ENCODE data around the gene SMAD3. TPM values are rescaled to one million over a fixed set of nuclear protein-coding genes. Genes with fewer than 3 reads are reported as not detected.

SMAD3 gene
- total RNA-seq, 2 donors from 2014 or later, result 33.3 to 60.7 TPM

DNA sequence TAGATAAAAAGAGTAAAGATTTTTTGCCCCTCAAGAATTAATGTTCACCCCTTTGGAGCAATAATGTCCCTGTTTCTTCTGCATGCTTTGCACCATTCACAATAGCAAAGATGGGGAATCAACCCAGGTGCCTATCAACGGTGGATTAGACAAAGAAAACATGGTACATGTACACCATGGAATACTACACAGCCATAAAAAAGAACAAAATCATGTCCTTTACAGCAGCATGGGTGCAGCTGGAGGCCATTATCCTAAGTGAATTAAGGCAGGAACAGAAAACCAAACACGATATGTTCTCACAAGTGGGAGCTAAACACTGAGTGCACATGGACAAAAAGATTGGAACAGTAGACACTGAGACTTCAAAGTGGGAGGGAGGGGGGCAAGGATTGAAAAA, 153.9 kb downstream of the SMAD3 start:
- intact Hi-C loops (cut with DNase I, micrococcal nuclease), result no loop called here
- DNase-seq, result no peak
- ATAC-seq, result no peak

DNA sequence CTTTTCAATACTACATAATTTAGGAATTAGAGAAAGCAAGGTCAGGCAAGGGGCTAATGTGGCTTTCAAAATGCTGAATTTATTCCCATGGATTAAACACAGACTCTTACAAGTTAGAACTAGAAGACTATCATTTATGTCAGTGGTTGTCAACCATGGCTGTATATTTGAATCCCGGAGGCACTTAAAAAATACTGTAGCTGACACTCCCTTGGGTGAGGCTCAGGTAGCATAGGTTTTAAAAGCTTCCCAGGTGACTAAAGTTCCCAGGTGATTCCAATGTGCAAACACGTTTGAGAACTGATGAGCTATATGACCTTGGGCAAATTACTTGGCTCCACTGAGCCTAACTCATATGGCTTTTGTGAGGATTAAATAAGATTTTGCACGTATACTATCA, 159.5 kb downstream of the SMAD3 start:
- peak in 1 of 2 donors; percentile 7 for DNase-seq

DNA sequence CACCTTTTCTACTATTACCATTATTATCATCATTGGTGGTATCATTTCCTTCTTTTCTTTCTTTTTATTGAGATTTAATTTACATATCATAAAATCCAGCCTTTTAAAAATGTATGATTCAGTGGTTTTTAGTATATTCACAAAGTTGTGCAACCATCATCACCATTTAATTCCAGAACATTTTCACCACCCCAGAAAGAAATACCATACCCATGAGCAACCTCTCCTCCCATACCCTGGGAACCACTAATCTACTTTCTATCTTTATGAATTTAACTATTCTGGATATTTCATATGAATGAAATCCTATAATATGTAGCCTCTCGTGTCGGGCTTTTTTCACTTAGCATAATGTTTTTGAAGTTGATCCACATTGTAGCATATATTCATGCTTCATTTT, 159.9 kb downstream of the SMAD3 start:
- peak; percentile 17 for ATAC-seq

More for the DNA sequence above, 159.5 kb downstream of the SMAD3 start:
- intact Hi-C loops (cut with DNase I, micrococcal nuclease), result no loop called here
- peak; percentile 96 for ATAC-seq

DNA sequence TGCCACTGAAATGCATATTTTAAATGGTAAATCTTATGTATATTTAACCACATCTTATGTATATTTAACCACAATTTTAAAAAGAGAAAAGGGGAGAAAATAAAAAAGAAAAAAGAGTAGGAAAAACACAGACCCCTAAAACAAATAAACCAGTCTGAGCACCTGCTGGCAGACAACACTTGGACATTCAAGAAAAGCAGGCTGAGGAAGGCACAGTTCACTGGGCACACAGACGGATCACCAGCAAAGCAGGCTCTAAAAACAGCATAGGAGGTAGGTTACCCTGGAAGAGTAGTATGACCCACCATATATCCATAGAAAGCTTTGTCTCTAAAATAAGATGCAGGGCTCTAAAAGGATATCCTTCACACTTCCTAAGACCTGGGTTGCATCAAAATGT, 162.0 kb downstream of the SMAD3 start:
- DNase-seq (no peak), ATAC-seq (no peak)
- intact Hi-C loops (cut with DNase I, micrococcal nuclease), result no loop called here

More for the DNA sequence above, 159.9 kb downstream of the SMAD3 start:
- DNase-seq, result no peak
- intact Hi-C loops (cut with DNase I, micrococcal nuclease), result no loop called here

DNA sequence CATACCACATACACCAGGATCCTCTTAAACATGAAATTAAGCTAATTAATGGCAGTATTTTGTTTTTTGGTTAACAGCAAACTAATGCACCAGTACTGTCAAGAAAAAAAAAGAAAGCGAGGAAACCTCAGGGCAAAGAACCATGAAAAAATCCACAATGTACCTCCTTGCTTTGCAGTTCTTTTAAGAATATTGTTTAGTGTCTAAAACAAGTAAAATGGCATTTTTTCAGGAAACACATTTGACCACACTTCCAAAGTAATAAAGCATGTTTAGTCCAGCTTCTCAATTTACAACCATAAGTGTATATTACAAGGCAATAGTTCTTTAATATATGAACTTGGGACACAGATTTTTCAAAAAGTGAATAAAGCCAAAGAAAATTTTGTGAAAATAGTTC, 162.4 kb downstream of the SMAD3 start:
- DNase-seq (no peak), ATAC-seq (no peak)
- intact Hi-C loops (cut with DNase I, micrococcal nuclease), result no loop called here

DNA sequence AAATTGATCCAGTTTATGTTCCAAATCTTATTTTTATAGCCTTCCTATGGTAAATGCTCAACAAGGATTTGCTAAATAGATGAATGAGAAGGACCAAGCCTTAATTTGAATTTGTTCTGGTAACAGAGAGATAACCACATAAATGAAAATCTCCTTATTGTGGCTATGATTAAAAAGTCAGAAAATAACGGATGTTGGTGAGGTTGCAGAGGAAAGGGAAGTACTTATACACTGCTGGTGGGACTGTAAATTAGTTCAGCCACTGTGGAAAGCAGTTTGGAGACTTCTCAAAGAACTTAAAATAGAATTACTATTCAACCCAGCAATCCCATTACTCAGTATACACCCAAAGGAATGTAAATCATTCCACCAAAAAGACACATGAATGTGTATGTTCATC, 162.9 kb downstream of the SMAD3 start:
- DNase-seq (no peak), ATAC-seq (no peak)
- intact Hi-C loops (cut with DNase I, micrococcal nuclease), result no loop called here

DNA sequence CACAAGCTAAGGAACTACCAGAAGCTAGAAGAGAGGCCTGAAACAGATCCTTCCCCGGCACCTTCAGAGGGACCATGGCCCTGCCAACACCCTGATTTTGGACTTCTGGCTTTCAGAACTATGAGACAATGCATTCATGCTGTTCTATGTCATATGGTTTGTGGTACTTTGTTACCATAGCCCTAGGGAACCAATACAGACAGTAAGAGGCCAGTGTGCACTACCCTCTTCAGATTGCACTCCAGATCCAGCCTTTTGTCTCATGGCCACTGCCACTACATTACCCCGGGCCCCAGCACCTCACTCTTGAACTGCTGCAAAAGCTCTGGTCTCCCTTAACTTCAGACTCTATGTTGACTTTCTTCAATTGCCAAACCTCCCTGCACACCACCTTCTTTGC, 165.1 kb downstream of the SMAD3 start:
- DNase-seq (no peak), ATAC-seq (no peak)
- intact Hi-C loops (cut with DNase I, micrococcal nuclease), result no loop called here

DNA sequence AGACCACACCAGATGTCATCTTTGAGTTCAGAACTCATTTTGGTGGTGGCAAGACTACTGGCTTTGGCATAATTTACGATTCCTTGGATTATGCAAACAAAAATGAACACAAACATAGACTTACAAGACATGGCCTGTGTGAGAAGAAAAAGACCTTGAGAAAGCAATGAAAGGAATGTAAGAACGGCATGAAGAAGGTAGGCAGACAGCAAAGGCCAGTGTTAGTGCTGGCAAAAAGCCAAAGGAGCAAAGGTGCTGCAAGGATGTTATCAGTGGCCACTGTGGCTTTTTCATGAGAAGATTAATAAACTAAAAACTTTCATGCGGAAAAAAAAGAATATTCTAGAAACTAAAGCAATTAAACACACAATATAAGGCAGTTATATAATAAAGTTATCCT, 167.2 kb downstream of the SMAD3 start:
- ATAC-seq (peak; percentile 77), DNase-seq (peak in 1 of 2 donors; percentile 12)
- intact Hi-C loops (cut with DNase I, micrococcal nuclease), result no loop called here

DNA sequence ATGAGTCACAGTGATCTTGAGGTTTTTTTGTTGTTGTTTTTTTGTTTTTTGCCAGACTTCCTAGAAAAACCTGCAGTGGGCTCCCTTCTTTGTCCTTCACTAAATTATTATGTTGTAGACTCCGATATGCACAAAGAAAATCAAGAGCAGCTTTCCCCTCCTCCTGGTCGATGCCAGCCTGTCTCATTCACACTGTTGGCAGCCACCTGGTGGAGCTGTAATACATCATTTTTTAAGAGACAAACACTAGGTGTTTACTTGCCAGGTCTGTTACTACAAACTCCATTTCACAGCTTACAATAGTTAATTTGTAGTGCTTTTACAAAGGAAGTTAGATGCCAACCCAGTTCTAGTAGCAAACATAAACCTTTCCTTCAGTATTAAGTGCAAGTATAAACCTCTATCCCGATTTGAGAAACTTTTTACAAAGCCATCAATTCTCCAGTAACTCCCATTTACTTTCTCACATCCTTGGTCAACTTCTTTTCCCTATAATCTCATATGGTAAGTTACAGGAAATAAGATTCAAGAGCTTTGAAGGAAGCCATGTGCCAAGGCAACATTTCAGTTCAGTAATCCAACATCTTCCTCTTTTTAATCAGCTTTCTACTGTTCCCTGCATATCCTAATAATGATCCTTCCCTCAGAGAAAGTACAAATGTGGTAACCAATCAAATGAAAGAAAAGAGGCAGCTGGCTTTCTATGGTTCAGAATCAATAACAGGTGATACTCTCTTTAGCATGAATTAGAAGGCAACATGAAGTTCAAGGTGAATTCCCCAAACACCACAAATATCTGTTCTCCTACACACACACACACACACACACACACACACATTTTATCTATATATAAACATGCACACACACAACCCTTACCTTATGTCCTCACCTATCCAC, 175.1 kb downstream of the SMAD3 start:
- intact Hi-C loops (cut with DNase I, micrococcal nuclease), result no loop called here
- peak in 1 of 2 donors; percentile 50 for DNase-seq
- ATAC-seq, result peak; percentile 81

DNA sequence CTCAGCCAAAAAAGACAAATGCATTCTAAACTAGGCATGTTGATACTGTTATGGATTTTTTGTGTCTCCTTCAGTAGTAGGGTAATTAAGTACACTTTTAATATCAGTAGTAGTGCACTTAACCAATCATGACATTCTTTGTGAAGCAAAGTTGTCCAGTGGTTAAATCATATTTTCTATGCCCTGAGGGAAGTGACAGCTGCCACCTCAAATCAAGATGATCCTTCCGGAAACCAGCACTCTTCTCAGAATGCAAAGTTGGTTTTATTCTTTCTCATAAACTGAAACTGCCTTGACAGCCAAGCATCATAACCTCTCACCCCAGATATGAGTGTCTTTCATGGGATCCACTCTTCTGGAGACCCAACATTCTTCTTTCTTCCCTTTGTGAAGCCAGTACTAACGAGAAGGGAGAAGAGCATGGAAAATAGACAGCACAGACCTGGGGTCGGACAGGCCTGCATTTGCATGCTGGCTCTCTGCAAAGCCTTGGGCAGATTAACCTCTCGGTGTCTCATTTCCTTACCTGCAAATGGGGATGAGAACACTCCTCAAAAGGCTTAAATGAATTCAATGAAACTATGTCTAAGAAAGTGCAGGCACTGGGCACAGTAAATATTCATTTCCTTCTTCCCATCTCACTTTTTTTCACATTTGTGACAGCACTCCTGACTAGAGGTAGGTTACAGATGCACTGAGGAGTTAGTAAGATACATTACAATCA, 175.9 kb downstream of the SMAD3 start:
- intact Hi-C loops (cut with DNase I, micrococcal nuclease), result no loop called here
- no peak for ATAC-seq

DNA sequence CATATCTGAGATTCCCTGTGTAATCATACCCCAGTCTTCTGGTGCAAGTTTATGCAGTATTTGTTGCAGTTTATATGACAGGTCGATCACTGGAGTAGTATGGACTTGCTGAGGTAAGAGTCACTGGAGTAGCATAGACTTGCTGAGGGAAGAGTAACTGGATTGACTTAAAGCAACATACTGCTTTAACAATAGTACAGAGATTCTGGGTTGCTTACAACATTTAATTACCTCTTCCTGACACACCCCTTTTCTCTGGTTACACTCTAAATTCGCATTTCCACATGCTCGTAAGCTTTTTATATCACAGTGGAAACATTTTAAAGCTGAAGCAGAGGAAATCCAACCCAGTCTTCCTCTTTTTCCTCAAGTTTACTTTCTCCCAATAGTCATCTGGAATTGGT, 177.3 kb downstream of the SMAD3 start:
- intact Hi-C loops (cut with DNase I, micrococcal nuclease), result no loop called here
- ATAC-seq (peak; percentile 91), DNase-seq (no peak)

More for the DNA sequence above, 175.9 kb downstream of the SMAD3 start:
- no peak for DNase-seq

Other genes starting within 250 kb of the SMAD3 start
- gene AAGAB, start 189.1 kb downstream of the SMAD3 start, total RNA-seq, result 10 to 100 TPM; 53.2 to 62.5 TPM
- 1 to 10 TPM; 1.8 to 2.9 TPM for gene IQCH, start 189.2 kb downstream of the SMAD3 start, total RNA-seq